ENCODE results near the gene GREM2. TPM values are rescaled to one million over a fixed set of nuclear protein-coding genes. Genes with fewer than 3 reads are reported as not detected.

The GREM2 gene
- total and polyA plus RNA-seq, 2 donors (not counting 1 experiment from before 2014, with no cell fraction given): not detected

GRCh38 chr1:240656531-240656930 is 44.6 kb upstream of the GREM2 start:
- Histone ChIP-seq H3K79me2 (ENCODE audit: control insufficient read depth, insufficient read depth, low read length) (no peaks in the 10 kb centered on the region), H3K4me2 (replicated peaks; ENCODE audit: low read depth, low read length, poor library complexity, severe bottlenecking) (no peak overlapping the region), H3K4me1 (ENCODE audit: control insufficient read depth in 2 of 2, insufficient read depth in 2 of 2, low read length in 2 of 2) (no peaks in the 10 kb centered on the region), H3K27me3 (replicated peaks in 1 of 4; ENCODE audit: control extremely low read depth in 1 of 4, control insufficient read depth in 3 of 4, insufficient read depth in 4 of 4, low read length in 3 of 4) (no peaks in the 10 kb centered on the region), H3K27ac (ENCODE audit: low read length in 2 of 2) (no peak overlapping the region), H3K9me3 (ENCODE audit: control extremely low read depth in 1 of 3, control insufficient read depth in 2 of 3, insufficient read depth in 1 of 3, low read length in 2 of 3) (peaks cover 0 to 6% (median 0%) of the 10 kb centered on the region in 3 donors), H2AFZ (ENCODE audit: insufficient read depth, low read depth, low read length, poor library complexity, severe bottlenecking) (no peak overlapping the region), H3K4me3 (ENCODE audit: control extremely low read depth in 1 of 5, extremely low read depth in 1 of 5, insufficient read depth in 1 of 5, low read depth in 2 of 5, low read length in 4 of 5) (no peak overlapping the region), H3K36me3 (replicated peaks in 1 of 2; ENCODE audit: control extremely low read depth in 1 of 2, control insufficient read depth in 1 of 2, extremely low read depth in 1 of 2, insufficient read depth in 2 of 2, low read length in 1 of 2) (no peaks in the 10 kb centered on the region), H4K20me1 (ENCODE audit: control insufficient read depth, insufficient read depth, low read length, poor library complexity, severe bottlenecking) (no peaks in the 10 kb centered on the region), H3K9ac (ENCODE audit: low read length) (no peak overlapping the region)
- no peak for ATAC-seq (ENCODE audit: low read depth)
- DNase-seq: no peak
- Mint-ChIP-seq H3K9me3 (ENCODE audit: insufficient read depth) (no peaks in the 10 kb centered on the region), H3K27me3 (no peaks in the 10 kb centered on the region), H3K4me1 (no peaks in the 10 kb centered on the region), H3K27ac (no peak overlapping the region), H3K4me3 (no peak overlapping the region)
- intact Hi-C loops (cut with micrococcal nuclease): no loop called here
- TF ChIP-seq CTCF (IDR thresholded peaks at IDR 0.05) (no peak), EZH2 (IDR thresholded peaks at IDR 0.05; ENCODE audit: borderline replicate concordance, insufficient read depth, low read depth, low read length, poor library complexity, severe bottlenecking) (no peak)
- WGBS (ENCODE audit: insufficient coverage): no CpG with 5 or more reads among the region's 4 CpGs
- ChIA-PET CTCF (no interaction called here), POLR2A (no interaction called here)

- Histone ChIP-seq H3K4me3 (ENCODE audit: control extremely low read depth in 1 of 5, extremely low read depth in 1 of 5, insufficient read depth in 1 of 5, low read depth in 2 of 5, low read length in 4 of 5) (no peak overlapping the region), H3K27me3 (replicated peaks in 1 of 4; ENCODE audit: control extremely low read depth in 1 of 4, control insufficient read depth in 3 of 4, insufficient read depth in 4 of 4, low read length in 3 of 4) (no peaks in the 10 kb centered on the region), H3K36me3 (replicated peaks in 1 of 2; ENCODE audit: control extremely low read depth in 1 of 2, control insufficient read depth in 1 of 2, extremely low read depth in 1 of 2, insufficient read depth in 2 of 2, low read length in 1 of 2) (no peaks in the 10 kb centered on the region), H4K20me1 (ENCODE audit: control insufficient read depth, insufficient read depth, low read length, poor library complexity, severe bottlenecking) (no peaks in the 10 kb centered on the region), H3K4me1 (ENCODE audit: control insufficient read depth in 2 of 2, insufficient read depth in 2 of 2, low read length in 2 of 2) (no peaks in the 10 kb centered on the region), H3K27ac (ENCODE audit: low read length in 2 of 2) (no peak overlapping the region), H3K79me2 (ENCODE audit: control insufficient read depth, insufficient read depth, low read length) (no peaks in the 10 kb centered on the region), H3K4me2 (replicated peaks; ENCODE audit: low read depth, low read length, poor library complexity, severe bottlenecking) (no peak overlapping the region), H2AFZ (ENCODE audit: insufficient read depth, low read depth, low read length, poor library complexity, severe bottlenecking) (no peak overlapping the region), H3K9me3 (ENCODE audit: control extremely low read depth in 1 of 3, control insufficient read depth in 2 of 3, insufficient read depth in 1 of 3, low read length in 2 of 3) (peaks cover 0 to 3% (median 0%) of the 10 kb centered on the region in 3 donors), H3K9ac (ENCODE audit: low read length) (no peak overlapping the region)
- ATAC-seq (ENCODE audit: low read depth) (no peak), DNase-seq (no peak)
- no peaks in the 10 kb centered on the region for H3K9me3 Mint-ChIP-seq (ENCODE audit: insufficient read depth)
- H3K27ac Mint-ChIP-seq: no peak overlapping the region
- H3K4me3 Mint-ChIP-seq: no peak overlapping the region
- CTCF ChIA-PET: no interaction called here
- no peaks in the 10 kb centered on the region for H3K4me1 Mint-ChIP-seq
- TF ChIP-seq CTCF (IDR thresholded peaks at IDR 0.05) (no peak), EZH2 (IDR thresholded peaks at IDR 0.05; ENCODE audit: borderline replicate concordance, insufficient read depth, low read depth, low read length, poor library complexity, severe bottlenecking) (no peak)
- intact Hi-C loops (cut with micrococcal nuclease): no loop called here
- WGBS (ENCODE audit: insufficient coverage): 100% methylated on average over 2 of the region's 3 CpGs
- POLR2A ChIA-PET: no interaction called here
- no peaks in the 10 kb centered on the region for H3K27me3 Mint-ChIP-seq
These were observed 41.0 kb upstream of the GREM2 start for GRCh38 chr1:240652961-240653409.
